Effector memory CD4-positive, alpha-beta T cell (primary cell): ENCODE data around the gene VGLL1.

ENCODE experiments used
- DNase-seq, 3 donors: peaks; one replicate each; pipeline ENCODE4 v3.0.0-alpha.2; 2020
- H3K27ac ChIP-seq: 2 replicates; pipeline ENCODE4 v1.7.0; 2013; ENCODE audit warnings: mild to moderate bottlenecking, low read length, moderate library complexity; ENCODE audit not compliant: insufficient read depth, poor library complexity, severe bottlenecking
- H3K27me3 ChIP-seq: replicated peaks from 2 replicates; pipeline ENCODE4 v1.7.0; 2013; ENCODE audit warnings: mild to moderate bottlenecking, low read length; ENCODE audit not compliant: insufficient read depth, control insufficient read depth, poor library complexity, severe bottlenecking
- H3K36me3 ChIP-seq: 2 replicates; pipeline ENCODE4 v1.7.0; 2013; ENCODE audit warnings: mild to moderate bottlenecking, low read length, moderate library complexity; ENCODE audit not compliant: control insufficient read depth, insufficient read depth
- H3K4me1 ChIP-seq: 2 replicates; pipeline ENCODE4 v1.7.0; 2013; ENCODE audit warnings: low read length, mild to moderate bottlenecking; ENCODE audit not compliant: control insufficient read depth, insufficient read depth, poor library complexity, severe bottlenecking
- H3K4me3 ChIP-seq: 2 replicates; pipeline ENCODE4 v1.7.0; 2013; ENCODE audit warnings: low read length, low read depth, mild to moderate bottlenecking; ENCODE audit not compliant: insufficient read depth, poor library complexity, severe bottlenecking
- H3K9me3 ChIP-seq: 2 replicates; pipeline ENCODE4 v1.7.0; 2013; ENCODE audit warnings: mild to moderate bottlenecking, low read length, moderate library complexity; ENCODE audit not compliant: control insufficient read depth

VGLL1 gene

GRCh38 chrX:136585960-136586359 lies 53.9 kb downstream of the VGLL1 start:
- H3K27ac ChIP-seq: peak overlapping the region; percentile 78
- no peaks in the 10 kb centered on the region for H3K36me3 ChIP-seq
- H3K4me1 ChIP-seq: peaks cover 30% of the 10 kb centered on the region
- H3K4me3 ChIP-seq: no peak overlapping the region
- H3K9me3 ChIP-seq: no peaks in the 10 kb centered on the region
- DNase-seq: no peak
- no peaks in the 10 kb centered on the region for H3K27me3 ChIP-seq

GRCh38 chrX:136586386-136586785 lies 54.4 kb downstream of the VGLL1 start:
- Histone ChIP-seq H3K9me3 (no peaks in the 10 kb centered on the region), H3K4me1 (peaks cover 30% of the 10 kb centered on the region), H3K27me3 (no peaks in the 10 kb centered on the region), H3K4me3 (no peak overlapping the region), H3K36me3 (no peaks in the 10 kb centered on the region), H3K27ac (peak overlapping the region; percentile 78)
- peak; percentile 15 to 43 (median 23) for DNase-seq

GRCh38 chrX:136587532-136587931 lies 55.5 kb downstream of the VGLL1 start:
- Histone ChIP-seq H3K4me1 (peaks cover 30% of the 10 kb centered on the region), H3K4me3 (no peak overlapping the region)
- DNase-seq: no peak

GRCh38 chrX:136588036-136588435 lies 56.0 kb downstream of the VGLL1 start:
- peak overlapping the region; percentile 78 for H3K27ac ChIP-seq
- H3K27me3 ChIP-seq: no peaks in the 10 kb centered on the region
- H3K4me1 ChIP-seq: peaks cover 30% of the 10 kb centered on the region
- no peak for DNase-seq
- no peaks in the 10 kb centered on the region for H3K9me3 ChIP-seq
- no peaks in the 10 kb centered on the region for H3K36me3 ChIP-seq
- H3K4me3 ChIP-seq: no peak overlapping the region

More at GRCh38 chrX:136587532-136587931, 55.5 kb downstream of the VGLL1 start:
- peak overlapping the region; percentile 78 for H3K27ac ChIP-seq
- H3K9me3 ChIP-seq: no peaks in the 10 kb centered on the region
- H3K36me3 ChIP-seq: no peaks in the 10 kb centered on the region
- no peaks in the 10 kb centered on the region for H3K27me3 ChIP-seq

GRCh38 chrX:136589966-136590365 lies 58.0 kb downstream of the VGLL1 start:
- no peaks in the 10 kb centered on the region for H3K27me3 ChIP-seq
- no peaks in the 10 kb centered on the region for H3K36me3 ChIP-seq
- H3K4me1 ChIP-seq: peaks cover 21% of the 10 kb centered on the region
- no peaks in the 10 kb centered on the region for H3K9me3 ChIP-seq
- H3K4me3 ChIP-seq: no peak overlapping the region
- no peak for DNase-seq
- H3K27ac ChIP-seq: no peak overlapping the region

- H3K9me3 ChIP-seq: no peaks in the 10 kb centered on the region
- no peaks in the 10 kb centered on the region for H3K27me3 ChIP-seq
- peaks cover 12% of the 10 kb centered on the region for H3K4me1 ChIP-seq
- H3K4me3 ChIP-seq: no peak overlapping the region
- H3K36me3 ChIP-seq: no peaks in the 10 kb centered on the region
- DNase-seq: no peak
- H3K27ac ChIP-seq: peak overlapping the region; percentile 58
These were observed 65.3 kb downstream of the VGLL1 start for GRCh38 chrX:136597356-136597755.

- H3K27ac ChIP-seq: peak overlapping the region; percentile 58
- H3K4me1 ChIP-seq: peaks cover 12% of the 10 kb centered on the region
- no peak for DNase-seq
- H3K27me3 ChIP-seq: no peaks in the 10 kb centered on the region
- H3K4me3 ChIP-seq: no peak overlapping the region
- no peaks in the 10 kb centered on the region for H3K36me3 ChIP-seq
- H3K9me3 ChIP-seq: no peaks in the 10 kb centered on the region
These were observed 65.9 kb downstream of the VGLL1 start for GRCh38 chrX:136597954-136598353.

GRCh38 chrX:136598631-136599030 lies 66.6 kb downstream of the VGLL1 start:
- no peaks in the 10 kb centered on the region for H3K36me3 ChIP-seq
- H3K4me3 ChIP-seq: no peak overlapping the region
- H3K27ac ChIP-seq: peak overlapping the region; percentile 58
- no peaks in the 10 kb centered on the region for H3K9me3 ChIP-seq
- no peaks in the 10 kb centered on the region for H3K27me3 ChIP-seq
- peak in 2 of 3 donors; percentile 5 to 41 for DNase-seq
- H3K4me1 ChIP-seq: peaks cover 12% of the 10 kb centered on the region

GRCh38 chrX:136600059-136600458 lies 68.0 kb downstream of the VGLL1 start:
- H3K9me3 ChIP-seq: no peaks in the 10 kb centered on the region
- H3K4me3 ChIP-seq: no peak overlapping the region
- no peaks in the 10 kb centered on the region for H3K36me3 ChIP-seq
- peaks cover 12% of the 10 kb centered on the region for H3K4me1 ChIP-seq
- no peak for DNase-seq
- H3K27ac ChIP-seq: no peak overlapping the region
- no peaks in the 10 kb centered on the region for H3K27me3 ChIP-seq
